MG63 (cell line): Measurements from ENCODE around the gene SLC4A9. TPM values are rescaled to one million over a fixed set of nuclear protein-coding genes. Genes with fewer than 3 reads are reported as not detected.
A peak's percentile ranks its signal among the peaks of the same experiment; 100 is the strongest.

Source experiments
- DNase-seq: peaks from one replicate; pipeline ENCODE4 v3.0.0-alpha.2; 2020
- H3K27me3 ChIP-seq: fragments of 250-450 bp; sonication (Bioruptor Pico); 2 replicates; pipeline ENCODE4 v1.5.1; 2020; ENCODE audit warnings: mild to moderate bottlenecking, moderate library complexity
- H3K36me3 ChIP-seq: fragments of 250-450 bp; sonication (Bioruptor Pico); 2 replicates; pipeline ENCODE4 v1.5.1; 2020; ENCODE audit warnings: mild to moderate bottlenecking, moderate library complexity
- H3K4me3 ChIP-seq: fragments of 250-450 bp; sonication (Bioruptor Pico); 2 replicates; pipeline ENCODE4 v1.5.1; 2020; ENCODE audit warnings: mild to moderate bottlenecking, moderate library complexity
- H3K9me3 ChIP-seq: fragments of 250-450 bp; sonication (Bioruptor Pico); 2 replicates; pipeline ENCODE4 v1.5.1; 2020; ENCODE audit warnings: mild to moderate bottlenecking, moderate library complexity
- total RNA-seq: library from RNA; depleted of rRNA; stranded (reverse); fragments of >200 nt; shearing (Covaris generic); gene quantifications from 2 replicates; pipeline ENCODE4 v1.2.3, GENCODE V29; 2014; ENCODE audit warnings: low replicate concordance

SLC4A9 gene
- total RNA-seq, 1 experiment from 2014 or later, result not detected

DNA sequence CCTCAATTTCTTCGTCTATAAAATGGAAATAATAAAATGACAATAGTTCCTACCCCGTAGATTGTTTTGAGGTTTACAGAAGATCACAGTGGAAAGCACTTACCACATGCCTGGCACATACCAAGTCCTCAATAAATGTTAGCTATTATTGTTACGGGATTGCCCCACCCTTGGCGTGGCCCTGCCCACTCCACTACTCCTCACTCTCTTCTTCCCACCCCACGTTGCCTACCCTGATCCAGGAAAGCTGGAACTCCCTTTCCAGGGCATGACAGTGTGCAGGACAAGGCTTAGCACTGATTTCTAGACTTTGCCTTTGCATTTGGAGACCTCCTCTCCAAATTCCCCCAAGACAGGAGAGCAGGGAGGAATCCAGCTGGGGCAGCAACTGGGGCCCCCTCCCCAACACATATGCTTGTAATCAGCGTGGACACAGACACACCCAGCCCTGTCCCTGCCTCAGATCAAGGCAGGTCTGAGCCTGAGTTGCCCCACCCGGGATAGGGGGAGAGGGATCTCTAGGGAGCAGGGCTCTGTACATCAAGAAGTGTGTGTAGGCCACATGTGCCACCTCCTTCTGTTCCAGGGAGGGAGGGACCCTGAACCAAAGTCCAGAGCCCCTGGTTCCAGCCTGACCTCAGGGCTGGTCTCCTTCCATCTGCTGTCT lies 6.7 kb downstream of the SLC4A9 start:
- DNase-seq, result no peak
- Histone ChIP-seq H3K36me3 (no peaks in the 10 kb centered on the region), H3K27me3 (no peaks in the 10 kb centered on the region), H3K9me3 (no peaks in the 10 kb centered on the region), H3K4me3 (no peak overlapping the region)

DNA sequence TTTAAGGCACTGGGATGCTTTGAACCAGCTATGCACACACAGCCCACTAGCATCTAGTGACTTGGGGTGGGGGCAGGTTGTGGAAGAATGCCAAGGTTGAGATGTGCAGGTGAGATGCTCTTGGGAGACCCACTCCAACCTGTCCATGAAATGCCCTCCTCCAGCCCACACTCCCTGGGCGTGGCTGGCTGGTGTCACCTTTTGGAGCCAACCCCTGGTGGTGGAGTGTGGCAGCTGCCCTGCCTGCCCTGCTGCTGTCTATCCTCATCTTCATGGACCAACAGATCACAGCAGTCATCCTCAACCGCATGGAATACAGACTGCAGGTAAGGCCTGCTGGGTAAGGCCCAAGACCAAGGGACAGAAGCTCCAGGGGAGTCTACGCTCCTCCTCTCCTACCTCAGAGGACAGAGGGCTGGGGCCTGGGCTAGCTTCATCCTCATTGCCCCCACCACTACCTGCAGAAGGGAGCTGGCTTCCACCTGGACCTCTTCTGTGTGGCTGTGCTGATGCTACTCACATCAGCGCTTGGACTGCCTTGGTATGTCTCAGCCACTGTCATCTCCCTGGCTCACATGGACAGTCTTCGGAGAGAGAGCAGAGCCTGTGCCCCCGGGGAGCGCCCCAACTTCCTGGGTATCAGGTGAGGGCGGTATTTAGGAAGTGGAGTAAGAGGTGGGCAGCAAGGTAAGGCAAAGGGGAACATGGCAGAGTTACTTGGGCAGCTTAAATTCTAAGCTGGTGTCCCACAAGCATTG lies 7.4 kb downstream of the SLC4A9 start:
- Histone ChIP-seq H3K36me3 (no peaks in the 10 kb centered on the region), H3K4me3 (no peak overlapping the region), H3K9me3 (no peaks in the 10 kb centered on the region), H3K27me3 (no peaks in the 10 kb centered on the region)
- DNase-seq, result no peak

DNA sequence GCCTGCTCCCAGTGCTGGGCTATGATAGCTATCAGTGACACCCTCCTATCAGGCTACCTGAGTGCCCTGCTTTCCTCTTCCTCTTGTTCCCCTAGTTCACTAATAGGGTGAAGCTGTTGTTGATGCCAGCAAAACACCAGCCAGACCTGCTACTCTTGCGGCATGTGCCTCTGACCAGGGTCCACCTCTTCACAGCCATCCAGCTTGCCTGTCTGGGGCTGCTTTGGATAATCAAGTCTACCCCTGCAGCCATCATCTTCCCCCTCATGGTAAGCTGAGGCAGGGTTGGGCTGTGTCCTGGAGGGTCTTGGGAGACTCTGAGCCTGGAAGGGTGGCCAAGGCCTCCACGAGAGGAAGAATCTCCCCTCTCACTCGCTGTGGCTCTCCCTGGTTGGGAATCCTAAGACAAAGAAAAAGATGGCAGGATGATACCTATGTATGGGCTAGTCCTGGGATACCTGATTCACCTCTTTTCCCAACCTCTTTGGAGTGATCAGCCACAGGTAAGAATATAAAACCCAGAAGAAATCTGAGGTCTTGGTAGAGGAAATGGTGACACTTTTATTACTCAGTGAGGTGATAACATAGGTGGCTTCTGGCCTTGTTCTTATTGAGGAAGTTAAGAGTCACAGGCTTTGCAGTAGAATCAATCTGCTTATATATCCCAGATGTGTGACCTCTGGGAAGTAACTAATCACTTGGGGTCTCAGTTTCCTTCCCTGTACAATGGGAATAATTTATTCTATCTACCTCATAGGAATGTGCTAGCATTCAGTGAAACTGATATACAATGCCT lies 11.6 kb downstream of the SLC4A9 start:
- no peaks in the 10 kb centered on the region for H3K27me3 ChIP-seq
- H3K9me3 ChIP-seq, result no peaks in the 10 kb centered on the region
- no peak overlapping the region for H3K4me3 ChIP-seq
- DNase-seq, result no peak
- no peaks in the 10 kb centered on the region for H3K36me3 ChIP-seq

DNA sequence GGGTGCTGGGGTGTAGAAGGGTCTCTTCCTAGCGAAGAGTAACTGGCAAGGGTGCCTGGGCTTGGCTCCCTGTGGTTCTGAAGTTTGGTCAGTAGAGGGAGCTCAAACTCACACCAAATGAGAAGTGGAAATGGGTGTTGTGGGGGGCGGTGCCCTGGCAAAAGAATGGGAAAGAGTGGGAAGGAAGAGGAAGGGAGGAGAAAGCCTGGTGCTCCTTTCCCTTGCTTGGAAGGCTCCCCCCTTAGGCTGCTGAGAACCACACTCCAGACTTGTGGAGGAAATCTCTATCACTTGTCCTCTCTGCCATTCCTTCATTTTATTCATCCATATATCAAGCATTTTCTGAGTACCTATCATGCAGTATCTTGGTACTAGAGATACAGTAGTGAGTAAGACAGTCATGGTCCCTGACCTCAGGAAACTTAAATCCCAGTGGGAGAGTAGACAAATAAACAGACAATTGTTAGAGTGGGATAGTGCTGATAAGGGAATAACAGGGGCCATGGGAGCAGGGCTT lies 13.0 kb downstream of the SLC4A9 start:
- H3K4me3 ChIP-seq, result no peak overlapping the region
- no peaks in the 10 kb centered on the region for H3K27me3 ChIP-seq
- DNase-seq, result peak; percentile 89
- H3K9me3 ChIP-seq, result no peaks in the 10 kb centered on the region
- H3K36me3 ChIP-seq, result no peaks in the 10 kb centered on the region

DNA sequence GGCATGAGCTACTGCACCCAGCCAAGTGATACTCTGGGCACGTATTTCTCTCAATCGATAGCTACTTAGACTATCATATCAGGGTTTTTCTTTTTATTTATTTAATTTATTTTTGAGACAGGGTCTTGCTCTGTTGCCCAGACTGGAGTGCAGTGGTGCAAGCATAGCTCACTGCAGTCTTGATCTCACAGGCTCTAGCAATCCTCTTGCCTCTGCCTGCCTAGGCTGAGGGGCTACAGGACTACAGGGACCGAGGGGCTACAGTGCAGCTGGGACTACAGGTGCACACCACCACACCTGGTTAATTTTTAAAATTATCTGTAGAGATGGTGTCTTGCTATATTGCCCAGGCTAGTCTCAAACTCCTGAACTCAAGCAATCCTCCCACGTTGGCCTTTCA lies 21.4 kb downstream of the SLC4A9 start:
- Histone ChIP-seq H3K27me3 (no peaks in the 10 kb centered on the region), H3K4me3 (no peak overlapping the region), H3K36me3 (no peaks in the 10 kb centered on the region), H3K9me3 (peaks cover 4% of the 10 kb centered on the region; the same call in 1 of the 2 replicates)
- no peak for DNase-seq

DNA sequence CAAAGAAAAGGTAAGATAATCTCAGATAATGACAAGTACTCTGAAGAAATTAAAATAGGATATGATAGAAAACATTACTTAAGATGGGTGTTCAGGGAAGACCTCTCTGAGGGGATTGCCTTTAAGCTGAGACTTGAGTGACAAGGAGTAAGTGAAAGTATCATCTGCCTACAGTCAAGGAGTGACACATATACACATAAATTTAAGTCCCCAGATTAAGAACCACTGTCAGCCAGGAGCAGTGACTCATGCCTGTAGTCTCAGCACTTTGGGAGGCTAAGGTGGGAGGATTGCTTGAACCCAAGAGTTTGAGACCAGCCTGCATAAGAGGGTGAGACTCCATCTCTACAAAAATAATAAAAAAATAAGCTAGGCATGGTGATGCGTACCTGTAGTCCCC lies 22.0 kb downstream of the SLC4A9 start:
- no peaks in the 10 kb centered on the region for H3K36me3 ChIP-seq
- H3K27me3 ChIP-seq, result no peaks in the 10 kb centered on the region
- no peak for DNase-seq
- peaks cover 4% of the 10 kb centered on the region; the same call in 1 of the 2 replicates for H3K9me3 ChIP-seq
- no peak overlapping the region for H3K4me3 ChIP-seq

DNA sequence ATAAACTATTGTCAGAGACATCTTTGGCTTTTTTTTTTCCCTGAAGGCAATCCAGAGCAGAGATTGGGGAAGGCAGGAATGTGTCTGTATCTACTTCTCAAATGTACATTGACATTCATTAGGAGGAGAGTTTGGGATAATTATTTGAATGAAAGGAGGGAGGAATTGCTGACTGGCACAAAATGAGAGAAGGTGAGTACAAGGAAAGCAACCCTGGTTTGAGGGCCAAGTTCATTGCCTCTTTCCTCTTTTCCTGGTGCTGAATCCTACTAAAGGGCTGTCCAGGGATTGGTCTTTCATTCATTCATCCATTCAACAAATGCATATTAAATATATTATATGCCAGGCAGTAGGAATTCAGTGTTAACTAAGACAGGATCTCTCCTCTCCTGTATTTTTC lies 22.9 kb downstream of the SLC4A9 start:
- Histone ChIP-seq H3K27me3 (no peaks in the 10 kb centered on the region), H3K4me3 (no peak overlapping the region)
- no peak for DNase-seq

DNA sequence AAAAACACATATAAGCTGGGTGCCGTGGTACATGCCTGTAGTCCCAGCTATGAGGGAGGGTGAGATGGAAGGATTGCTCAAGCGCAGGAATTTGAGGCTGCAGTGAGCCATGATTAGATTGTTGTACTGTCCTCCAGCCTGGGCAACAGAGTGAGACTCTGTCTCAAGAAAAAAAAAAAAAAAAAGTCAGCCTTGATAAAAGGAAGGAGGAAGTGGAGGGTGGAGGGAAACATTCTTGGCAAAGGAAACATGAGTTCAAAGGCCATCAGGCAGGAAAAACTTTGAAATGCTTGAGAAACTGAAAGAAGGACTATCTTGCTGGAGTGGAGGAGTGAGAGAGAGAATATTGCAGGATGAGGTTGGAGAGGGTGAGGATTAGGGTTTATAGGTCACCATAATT lies 23.3 kb downstream of the SLC4A9 start:
- H3K4me3 ChIP-seq, result no peak overlapping the region
- H3K9me3 ChIP-seq, result peaks cover 4% of the 10 kb centered on the region; the same call in 1 of the 2 replicates
- no peaks in the 10 kb centered on the region for H3K27me3 ChIP-seq
- H3K36me3 ChIP-seq, result no peaks in the 10 kb centered on the region
- no peak for DNase-seq

More for the DNA sequence above, 22.9 kb downstream of the SLC4A9 start:
- Histone ChIP-seq H3K36me3 (no peaks in the 10 kb centered on the region), H3K9me3 (peaks cover 4% of the 10 kb centered on the region; the same call in 1 of the 2 replicates)

DNA sequence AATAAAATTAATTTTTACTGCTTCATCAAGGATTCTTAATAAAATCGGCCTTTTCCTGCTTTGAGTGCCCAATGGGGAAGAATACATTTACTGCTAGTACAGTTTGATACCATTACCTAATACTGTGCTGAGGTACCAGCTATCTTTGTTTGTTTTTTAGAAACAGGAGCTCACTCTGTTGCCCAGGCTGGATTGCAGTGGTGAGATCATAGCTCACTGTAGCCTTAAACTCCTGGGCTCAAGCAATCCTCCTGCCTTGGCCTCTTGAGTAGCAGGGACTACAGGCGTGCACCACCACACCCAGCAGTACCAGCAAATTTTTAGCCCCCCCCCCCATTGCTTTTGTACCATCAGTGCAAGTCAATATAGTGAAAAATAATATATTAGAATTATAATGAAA lies 28.1 kb downstream of the SLC4A9 start:
- Histone ChIP-seq H3K9me3 (no peaks in the 10 kb centered on the region), H3K27me3 (no peaks in the 10 kb centered on the region), H3K36me3 (no peaks in the 10 kb centered on the region), H3K4me3 (no peak overlapping the region)
- DNase-seq, result no peak

DNA sequence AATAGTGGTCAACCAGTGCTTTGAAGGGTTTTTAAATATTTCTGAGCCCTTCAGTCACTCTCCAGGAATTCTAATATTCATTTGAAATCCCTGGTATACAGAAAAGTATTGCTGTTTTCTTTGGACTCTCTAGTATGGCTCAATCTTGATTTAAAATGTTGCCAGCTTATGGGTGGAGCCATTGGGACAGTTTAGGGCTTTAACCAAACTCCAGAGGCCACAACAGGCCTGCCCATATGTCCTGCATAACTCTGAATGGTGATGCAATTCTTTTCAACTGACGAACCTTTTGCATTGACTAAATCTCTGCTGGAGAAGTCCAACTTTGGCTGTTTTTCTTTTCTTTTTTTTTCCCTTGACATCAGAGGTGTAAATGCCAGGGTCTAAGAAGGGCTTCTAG lies 31.3 kb downstream of the SLC4A9 start:
- H3K4me3 ChIP-seq, result no peak overlapping the region
- H3K36me3 ChIP-seq, result no peaks in the 10 kb centered on the region
- no peaks in the 10 kb centered on the region for H3K27me3 ChIP-seq
- DNase-seq, result peak; percentile 52
- H3K9me3 ChIP-seq, result no peaks in the 10 kb centered on the region

DNA sequence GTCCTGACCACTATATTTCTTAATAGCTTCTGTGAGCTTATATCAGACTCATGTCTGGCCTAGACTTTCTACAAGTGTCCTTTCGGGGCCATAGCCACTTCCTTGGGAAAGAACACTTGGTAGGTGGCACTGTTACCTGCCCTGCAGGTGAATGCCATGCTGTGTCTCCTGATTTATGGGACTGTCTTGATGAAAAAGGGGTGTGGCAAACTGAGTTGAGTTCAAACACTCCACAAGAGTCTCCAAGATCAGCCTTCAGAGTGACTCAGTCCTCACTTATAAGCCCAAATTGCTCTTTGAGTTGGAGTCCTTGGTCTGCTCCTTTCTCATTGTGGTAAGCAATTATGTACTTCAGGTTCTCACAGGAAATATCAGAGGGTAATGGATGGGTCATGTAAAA lies 31.7 kb downstream of the SLC4A9 start:
- Histone ChIP-seq H3K36me3 (no peaks in the 10 kb centered on the region), H3K27me3 (no peaks in the 10 kb centered on the region), H3K9me3 (no peaks in the 10 kb centered on the region), H3K4me3 (no peak overlapping the region)
- DNase-seq, result no peak

DNA sequence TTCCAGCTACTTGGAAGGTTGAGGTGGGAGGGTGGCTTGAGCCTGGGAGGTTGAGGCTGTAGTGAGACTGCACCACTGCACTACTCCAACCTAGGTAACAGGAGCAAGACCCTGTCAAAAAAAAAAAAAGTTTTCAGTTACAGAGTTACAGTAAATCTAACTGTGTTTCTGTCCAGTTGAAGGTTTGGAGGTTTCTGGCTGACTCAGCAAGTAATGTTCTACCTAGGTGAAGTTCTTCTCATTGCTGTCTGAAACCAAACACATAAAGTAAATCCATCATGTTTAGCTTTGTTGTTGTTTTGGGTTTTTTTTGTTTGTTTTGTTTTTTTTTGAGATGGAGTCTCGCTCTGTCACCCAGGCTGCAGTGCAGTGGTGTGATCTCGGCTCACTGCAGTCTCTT lies 33.7 kb downstream of the SLC4A9 start:
- DNase-seq, result no peak
- Histone ChIP-seq H3K9me3 (no peaks in the 10 kb centered on the region), H3K36me3 (no peaks in the 10 kb centered on the region), H3K27me3 (no peaks in the 10 kb centered on the region), H3K4me3 (no peak overlapping the region)

DNA sequence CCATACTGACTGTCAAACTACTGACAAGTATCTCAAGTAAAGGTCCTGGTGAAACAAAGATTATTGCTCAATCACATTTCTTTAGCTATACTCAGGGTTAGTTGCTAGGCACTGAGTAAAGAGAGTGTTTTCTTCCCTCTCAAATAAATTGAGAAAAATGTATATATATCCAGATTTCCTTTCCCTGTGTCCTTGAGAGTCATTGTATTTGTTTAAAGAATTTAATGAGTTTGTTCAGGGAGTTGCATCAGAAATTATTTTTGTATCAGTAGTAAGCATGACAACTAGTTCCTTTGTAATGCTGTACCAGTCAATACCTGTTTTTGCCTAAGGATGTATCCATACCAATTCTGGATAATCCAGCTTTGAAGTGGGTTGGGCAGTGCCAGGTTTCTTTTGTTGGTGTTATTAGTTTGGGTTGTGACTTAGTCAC lies 38.4 kb downstream of the SLC4A9 start:
- Histone ChIP-seq H3K4me3 (no peak overlapping the region), H3K9me3 (no peaks in the 10 kb centered on the region), H3K36me3 (peaks cover 4% of the 10 kb centered on the region), H3K27me3 (no peaks in the 10 kb centered on the region)
- no peak for DNase-seq

DNA sequence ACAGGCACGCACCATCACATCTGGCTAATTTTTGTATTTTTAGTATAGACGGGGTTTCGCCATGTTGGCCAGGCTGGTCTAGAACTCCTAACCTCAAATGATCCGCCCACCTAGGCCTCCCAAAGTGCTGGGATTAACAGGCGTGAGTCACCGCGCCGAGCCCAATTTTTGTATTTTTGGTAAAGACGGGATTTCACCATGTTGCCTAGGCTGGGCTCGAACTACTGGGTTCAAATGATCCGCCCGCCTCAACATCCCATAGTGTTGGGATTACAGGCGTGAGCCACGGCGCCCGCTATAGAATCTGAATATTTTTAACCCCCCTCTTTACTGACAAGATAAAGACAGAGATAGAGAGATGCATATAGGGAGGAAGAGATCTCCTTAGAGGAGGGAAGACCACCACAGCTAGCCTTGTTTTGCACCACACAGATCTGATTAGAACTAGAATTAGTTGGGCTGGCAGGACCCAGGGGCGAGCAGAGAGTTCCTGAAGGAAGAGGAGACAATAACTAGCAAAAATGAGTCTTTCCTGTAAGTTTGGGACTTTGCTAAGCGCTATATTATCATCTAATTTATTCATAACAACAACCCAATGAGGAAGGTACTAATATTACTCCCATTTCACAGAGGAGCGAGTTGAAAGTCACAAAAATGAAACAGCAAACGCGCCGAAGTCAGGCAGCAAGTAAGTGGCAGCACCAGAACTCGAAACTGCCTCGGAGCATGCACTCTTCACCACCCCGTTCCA lies 40.2 kb downstream of the SLC4A9 start:
- Histone ChIP-seq H3K36me3 (peaks cover 4% of the 10 kb centered on the region), H3K4me3 (peak overlapping the region; percentile 94), H3K9me3 (no peaks in the 10 kb centered on the region), H3K27me3 (no peaks in the 10 kb centered on the region)
- peak; percentile 50 for DNase-seq

DNA sequence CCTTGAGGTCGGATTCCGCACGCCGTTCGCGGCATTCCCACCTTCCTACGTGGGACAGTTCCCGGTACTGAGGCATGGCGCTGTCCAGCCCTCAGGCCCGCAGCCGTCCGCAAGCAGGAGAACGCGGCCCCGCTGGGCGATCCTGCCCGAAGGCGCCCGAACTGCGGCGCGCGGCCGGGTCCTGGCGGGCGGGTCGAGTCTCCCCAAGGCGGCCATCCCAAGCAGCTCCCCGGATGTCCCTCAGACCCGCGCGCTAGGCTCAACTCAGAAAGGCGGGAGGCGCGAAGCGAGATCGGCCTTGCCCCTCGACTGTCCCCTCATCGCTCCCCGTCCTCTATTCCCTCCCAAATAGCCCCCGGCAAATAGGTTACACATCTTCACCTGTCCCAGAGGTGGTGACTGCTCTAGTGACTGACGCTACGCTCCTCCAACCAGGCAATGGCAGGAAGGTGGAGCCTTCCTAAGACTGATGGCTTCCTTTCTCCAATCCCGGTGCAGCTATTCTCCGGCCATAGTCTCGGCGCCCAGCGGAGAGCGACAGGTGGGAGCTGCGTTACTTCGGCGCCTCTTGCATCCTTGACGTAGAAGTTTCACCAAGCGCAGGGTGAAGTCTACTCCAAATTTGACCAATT lies 40.9 kb downstream of the SLC4A9 start:
- DNase-seq, result peak; percentile 97

More for the DNA sequence above, 40.9 kb downstream of the SLC4A9 start:
- Histone ChIP-seq H3K9me3 (no peaks in the 10 kb centered on the region), H3K4me3 (peak overlapping the region; percentile 94), H3K27me3 (no peaks in the 10 kb centered on the region), H3K36me3 (peaks cover 9% of the 10 kb centered on the region)
